ENCODE measurements around the gene TMEM250.
A peak's percentile ranks its signal among the peaks of the same experiment; 100 is the strongest.
"Not testable (repeated sequence)": the region's sequence is repeated elsewhere in the genome, so short reads cannot be mapped to it uniquely, and the experiment has no call there.

Gene TMEM250

GRCh38 chr9:136110082-136111061, 8.3 kb downstream of the TMEM250 start:
- DNase-seq = peak; percentile 57

GRCh38 chr9:136109351-136110081, 9.2 kb downstream of the TMEM250 start:
- DNase-seq = peak; percentile 97

GRCh38 chr9:136108648-136109266, 9.9 kb downstream of the TMEM250 start:
- DNase-seq = no peak

GRCh38 chr9:136107953-136108647, 10.6 kb downstream of the TMEM250 start:
- DNase-seq = no peak

GRCh38 chr9:136107155-136107952, 11.3 kb downstream of the TMEM250 start:
- DNase-seq = peak; percentile 71

- no peak for DNase-seq
Observed at GRCh38 chr9:136105398-136106135, 13.1 kb downstream of the TMEM250 start.

GRCh38 chr9:136104916-136105315, 13.8 kb downstream of the TMEM250 start:
- no peak for DNase-seq

- DNase-seq = no peak
Observed at GRCh38 chr9:136104488-136104800, 14.2 kb downstream of the TMEM250 start.

GRCh38 chr9:136103651-136104487, 14.8 kb downstream of the TMEM250 start:
- no peak for DNase-seq

GRCh38 chr9:136101615-136102074, 17.0 kb downstream of the TMEM250 start:
- DNase-seq = not testable (repeated sequence)

- DNase-seq = no peak
Observed at GRCh38 chr9:136100700-136101614, 17.7 kb downstream of the TMEM250 start.

GRCh38 chr9:136099542-136099941, 19.1 kb downstream of the TMEM250 start:
- no peak for DNase-seq

- DNase-seq = peak; percentile 31
Observed at GRCh38 chr9:136098844-136099243, 19.8 kb downstream of the TMEM250 start.

GRCh38 chr9:136098210-136098609, 20.5 kb downstream of the TMEM250 start:
- DNase-seq = no peak

GRCh38 chr9:136096505-136097001, 22.1 kb downstream of the TMEM250 start:
- no peak for DNase-seq

- peak; percentile 54 for DNase-seq
Observed at GRCh38 chr9:136095070-136096058, 23.3 kb downstream of the TMEM250 start, which contains the start of gene NACC2. Gene NACC2 (minus strand): TSS chr9:136095289. CDS start chr9:136050521, 44,768 bp downstream.

Data from CD4-positive, alpha-beta T cell treated with Interleukin-17A for 4 hours (primary cell).